CD4-positive, alpha-beta T cell treated with Interleukin-6 for 4 hours (primary cell): Measurements from ENCODE around the gene MS4A3.
"Not testable (repeated sequence)": the region's sequence is repeated elsewhere in the genome, so short reads cannot be mapped to it uniquely, and the experiment has no call there.

Experiments used
- DNase-seq: peaks from one replicate; pipeline ENCODE4 v3.0.0-alpha.2; 2020; ENCODE audit warnings: mixed read lengths

MS4A3 gene, protein sequence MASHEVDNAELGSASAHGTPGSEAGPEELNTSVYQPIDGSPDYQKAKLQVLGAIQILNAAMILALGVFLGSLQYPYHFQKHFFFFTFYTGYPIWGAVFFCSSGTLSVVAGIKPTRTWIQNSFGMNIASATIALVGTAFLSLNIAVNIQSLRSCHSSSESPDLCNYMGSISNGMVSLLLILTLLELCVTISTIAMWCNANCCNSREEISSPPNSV

DNA sequence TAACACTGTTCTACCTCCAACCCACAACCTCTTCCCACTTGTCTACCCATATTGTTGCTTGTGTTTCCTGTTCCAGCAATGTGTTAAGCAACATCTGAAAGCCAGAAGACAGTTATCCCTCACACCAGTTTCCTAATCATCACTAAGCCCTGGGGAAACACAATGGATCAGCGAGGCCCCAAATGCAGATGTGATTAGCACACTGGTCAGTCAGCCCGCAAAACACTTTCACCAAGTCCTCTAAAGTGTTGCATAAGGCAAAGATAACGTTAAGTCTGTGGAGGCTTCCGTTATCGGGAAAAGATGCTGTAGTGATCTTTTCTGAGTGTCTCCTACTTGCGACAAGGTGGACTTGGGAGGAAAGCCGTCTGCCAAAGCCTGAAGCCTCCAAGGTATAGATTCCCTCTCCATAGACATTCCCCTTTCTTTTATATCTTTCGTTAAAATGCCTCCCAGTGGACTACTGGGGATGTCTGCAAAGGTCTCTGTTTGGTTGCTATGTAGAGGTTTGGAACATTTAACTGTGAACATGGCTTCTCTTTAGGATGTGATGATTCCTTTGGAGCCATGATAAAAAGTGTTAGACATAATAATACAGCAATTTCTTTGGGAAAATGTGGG lies at the start of gene MS4A3:
Gene MS4A3, plus strand, starts transcription at position 317 of the 621 bp plus-strand sequence. CDS start 4,496 bp downstream, outside the sequence.
- DNase-seq: no peak

DNA sequence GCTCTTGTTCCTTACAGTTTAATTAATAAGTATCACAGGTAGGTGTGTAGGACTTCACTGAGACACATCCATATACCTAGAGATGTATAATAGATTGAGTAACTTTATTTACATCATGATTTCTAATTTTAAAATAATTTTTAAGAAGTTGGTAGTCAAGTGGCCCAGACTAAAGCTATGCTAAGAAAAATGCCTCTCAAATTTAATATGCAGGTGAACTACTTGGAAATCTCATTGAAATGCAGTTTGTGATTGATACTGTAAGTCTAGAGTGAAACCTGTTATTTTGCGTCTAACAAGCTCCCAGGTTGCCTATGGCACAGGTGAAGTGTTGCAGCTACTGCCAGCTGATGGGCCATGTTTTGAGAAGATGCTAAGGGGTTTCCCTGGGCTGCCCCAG lies 39.6 kb upstream of the MS4A3 start, which contains the start of gene OOSP4B:
Gene OOSP4B, plus strand, starts transcription at position 301 of the 400 bp plus-strand sequence.
- DNase-seq: no peak

DNA sequence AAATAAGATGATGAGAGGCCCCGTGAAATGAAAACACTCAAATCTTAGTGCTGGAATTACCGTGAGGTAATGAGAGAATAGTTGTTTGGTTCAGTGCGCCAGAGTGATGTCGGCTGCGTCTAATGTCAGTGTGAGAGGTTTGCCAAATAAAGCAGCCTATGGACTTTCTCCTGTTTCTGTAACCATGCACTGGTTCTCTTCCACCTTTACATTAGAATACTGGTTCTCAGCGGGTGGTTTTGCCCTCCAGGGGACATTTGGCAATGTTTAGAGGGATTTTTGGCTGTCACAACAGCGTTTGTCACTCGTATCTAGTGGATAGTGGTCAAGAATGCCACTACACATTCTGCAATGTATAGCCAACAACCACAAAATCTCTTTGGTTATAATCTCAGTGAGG lies 38.4 kb upstream of the MS4A3 start:
- DNase-seq: no peak

DNA sequence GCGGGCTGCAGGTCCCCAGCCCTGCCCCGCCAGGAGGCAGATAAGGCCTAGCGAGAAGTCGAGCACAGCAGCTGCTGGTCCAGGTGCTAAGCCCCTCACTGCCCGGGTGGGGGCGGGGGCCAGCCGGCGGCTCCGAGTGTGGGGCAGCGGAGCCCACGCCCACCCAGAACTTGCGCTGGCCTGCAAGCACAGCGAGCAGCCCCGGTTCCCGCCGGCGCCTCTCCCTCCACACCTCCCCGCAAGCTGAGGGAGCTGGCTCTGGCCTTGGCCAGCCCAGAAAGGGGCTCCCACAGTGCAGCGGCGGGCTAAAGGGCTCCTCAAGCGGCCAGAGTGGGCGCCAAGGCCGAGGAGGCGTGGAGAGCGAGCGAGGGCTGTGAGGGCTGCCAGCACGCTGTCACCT lies 36.1 kb upstream of the MS4A3 start:
- not testable (repeated sequence) for DNase-seq

DNA sequence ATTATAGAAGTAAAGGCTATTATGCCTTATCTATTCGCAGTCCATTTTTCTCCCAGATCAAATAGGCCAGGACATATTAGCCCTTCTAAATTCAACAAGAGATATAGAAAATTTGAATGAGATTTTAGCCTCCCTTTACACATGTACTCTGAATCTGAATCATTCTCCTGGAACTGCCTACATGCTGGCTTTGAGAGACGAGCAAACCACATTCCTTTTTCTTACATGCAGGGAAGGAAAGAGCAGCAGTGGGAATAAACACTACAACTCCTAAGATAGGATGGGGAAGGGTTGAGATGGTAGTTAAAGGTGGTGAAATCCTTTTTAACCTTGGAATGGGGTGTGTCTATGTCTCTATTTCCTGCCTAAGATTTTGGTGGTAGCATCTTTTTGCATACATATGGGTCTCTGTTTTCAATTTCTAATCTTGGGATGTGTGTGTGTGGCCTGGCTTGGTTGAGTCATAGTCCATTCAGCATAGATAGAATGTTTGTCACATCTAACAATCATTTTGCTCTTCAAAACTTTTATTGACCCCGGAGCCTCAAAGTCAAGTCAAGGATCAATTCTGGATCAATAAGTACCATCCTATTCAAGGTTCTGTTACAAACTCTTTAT lies 27.3 kb upstream of the MS4A3 start:
- no peak for DNase-seq

DNA sequence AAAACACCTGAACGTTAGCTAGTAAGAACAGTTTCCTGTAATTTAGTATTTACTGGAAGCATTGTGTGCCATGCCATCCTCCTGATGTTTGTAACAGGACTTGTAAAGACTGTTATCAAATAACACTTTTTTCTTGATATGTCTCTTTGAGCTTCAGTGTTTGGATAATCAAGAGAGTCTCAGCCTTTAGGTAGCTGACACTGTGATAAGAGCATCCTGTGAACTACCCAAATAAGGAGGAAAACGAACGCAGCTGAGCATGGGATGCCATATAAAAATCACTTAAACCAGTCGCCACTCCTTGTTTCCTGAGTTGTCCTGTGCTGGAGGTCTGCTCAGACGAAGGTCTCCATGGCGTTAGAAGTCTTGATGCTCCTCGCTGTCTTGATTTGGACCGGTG lies 16.4 kb upstream of the MS4A3 start, which contains the start of gene OOSP2:
Gene OOSP2, plus strand, starts transcription at position 301 of the 400 bp plus-strand sequence. Its CDS starts 51 bp downstream, at position 352.
- no peak for DNase-seq

DNA sequence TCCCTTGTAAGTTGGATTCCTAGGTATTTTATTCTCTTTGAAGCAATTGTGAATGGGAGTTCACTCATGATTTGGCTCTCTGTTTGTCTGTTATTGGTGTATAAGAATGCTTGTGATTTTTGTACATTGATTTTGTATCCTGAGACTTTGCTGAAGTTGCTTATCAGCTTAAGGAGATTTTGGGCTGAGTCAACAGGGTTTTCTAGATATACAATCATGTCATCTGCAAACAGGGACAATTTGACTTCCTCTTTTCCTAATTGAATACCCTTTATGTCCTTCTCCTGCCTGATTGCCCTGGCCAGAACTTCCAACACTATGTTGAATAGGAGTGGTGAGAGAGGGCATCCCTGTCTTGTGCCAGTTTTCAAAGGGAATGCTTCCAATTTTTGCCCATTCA lies 6.0 kb upstream of the MS4A3 start:
- not testable (repeated sequence) for DNase-seq

DNA sequence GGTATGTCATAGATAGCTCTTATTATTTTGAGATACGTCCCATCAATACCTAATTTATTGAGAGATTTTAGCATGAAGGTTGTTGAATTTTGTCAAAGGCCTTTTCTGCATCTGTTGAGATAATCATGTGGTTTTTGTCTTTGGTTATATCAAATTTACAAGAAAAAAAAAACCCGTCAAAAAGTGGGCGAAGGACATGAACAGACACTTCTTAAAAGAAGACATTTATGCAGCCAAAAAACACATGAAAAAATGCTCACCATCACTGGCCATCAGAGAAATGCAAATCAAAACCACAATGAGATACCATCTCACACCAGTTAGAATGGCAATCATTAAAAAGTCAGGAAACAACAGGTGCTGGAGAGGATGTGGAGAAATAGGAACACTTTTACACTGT lies 5.6 kb upstream of the MS4A3 start:
- not testable (repeated sequence) for DNase-seq

DNA sequence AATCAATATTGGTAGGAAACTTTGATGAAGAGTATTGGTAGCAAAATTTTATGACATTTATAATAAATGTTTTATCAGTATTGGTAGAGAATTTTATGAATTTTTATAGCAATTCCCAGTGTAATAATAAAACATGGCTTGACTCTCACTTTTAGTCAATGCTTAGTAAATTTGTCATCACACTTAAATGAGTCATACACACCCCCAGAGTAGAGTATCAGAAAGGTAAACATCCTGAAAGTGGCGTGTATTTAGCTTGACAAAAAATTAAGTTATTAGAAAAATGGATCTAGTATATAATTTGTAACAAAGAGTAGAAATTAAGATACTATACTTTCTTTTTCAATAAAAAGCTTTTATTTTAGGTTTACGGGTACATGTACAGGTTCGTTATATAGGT lies 2.6 kb downstream of the MS4A3 start:
- DNase-seq: no peak

DNA sequence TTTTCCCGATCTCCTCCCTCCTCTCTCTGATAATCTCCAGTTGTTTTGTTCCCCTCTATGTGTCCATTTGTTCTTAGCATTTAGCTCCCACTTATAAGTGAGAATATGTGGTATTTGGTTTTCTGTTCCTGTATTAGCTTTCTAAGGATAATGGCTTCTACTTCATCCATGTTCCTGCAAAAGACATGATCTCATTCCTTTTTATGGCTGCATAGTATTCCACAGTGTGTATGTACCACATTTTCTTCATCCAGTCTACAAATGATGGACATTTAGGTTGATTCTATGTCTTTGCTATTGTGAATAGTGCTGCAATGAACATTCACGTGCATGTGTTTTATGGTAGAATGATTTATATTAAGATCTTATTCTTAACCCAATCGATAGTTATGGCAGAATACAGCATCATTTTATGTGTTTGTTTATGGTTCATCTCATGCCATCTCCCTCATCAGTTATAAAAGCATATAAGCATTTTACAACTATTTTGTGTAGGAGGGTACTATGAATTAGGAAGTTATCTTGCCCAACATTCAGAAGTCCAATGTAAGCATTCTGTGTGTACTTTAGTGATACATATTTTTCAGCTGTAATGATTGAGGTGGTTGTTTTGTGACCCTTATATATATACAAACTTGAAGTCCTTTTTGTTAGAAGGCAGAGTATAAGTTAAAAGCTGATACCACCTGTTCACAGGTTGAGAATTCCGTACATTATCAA lies 3.2 kb downstream of the MS4A3 start:
- DNase-seq: no peak

DNA sequence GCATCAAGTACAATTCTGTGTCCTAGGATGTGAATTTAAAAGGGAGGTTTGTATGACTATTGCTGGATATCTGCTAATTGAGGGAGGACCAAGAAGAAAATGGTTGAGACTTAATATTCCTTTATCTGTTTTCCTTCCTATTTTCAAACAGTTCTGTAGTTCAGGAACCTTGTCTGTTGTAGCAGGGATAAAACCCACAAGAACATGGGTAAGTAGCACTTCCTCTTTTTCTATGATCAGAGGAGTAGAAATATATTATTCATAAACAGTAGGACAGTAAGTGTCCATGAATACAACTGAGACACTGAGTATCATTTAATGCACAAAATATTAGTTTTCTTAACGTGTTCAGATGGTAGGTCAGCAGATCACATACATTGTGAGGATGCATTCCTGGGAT lies 7.6 kb downstream of the MS4A3 start:
- no peak for DNase-seq

DNA sequence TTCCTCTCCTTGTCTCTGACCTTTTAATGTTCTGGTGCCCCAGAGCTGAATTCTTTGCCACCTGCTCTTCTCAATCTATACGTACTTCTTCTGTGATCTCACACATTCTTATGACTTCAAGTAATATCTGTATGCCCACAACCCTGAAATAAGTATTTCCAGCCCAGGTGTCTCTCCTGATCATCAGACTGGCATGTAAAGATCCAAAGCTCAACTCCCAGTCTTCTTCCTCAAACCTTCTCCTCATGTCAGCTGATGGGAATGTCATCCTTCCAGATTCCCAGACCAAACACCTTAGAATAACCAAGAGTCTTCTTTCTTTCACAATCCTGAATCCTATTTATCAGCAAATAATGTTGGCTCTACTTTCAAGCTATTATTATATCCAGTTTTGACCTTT lies 9.3 kb downstream of the MS4A3 start:
- no peak for DNase-seq

DNA sequence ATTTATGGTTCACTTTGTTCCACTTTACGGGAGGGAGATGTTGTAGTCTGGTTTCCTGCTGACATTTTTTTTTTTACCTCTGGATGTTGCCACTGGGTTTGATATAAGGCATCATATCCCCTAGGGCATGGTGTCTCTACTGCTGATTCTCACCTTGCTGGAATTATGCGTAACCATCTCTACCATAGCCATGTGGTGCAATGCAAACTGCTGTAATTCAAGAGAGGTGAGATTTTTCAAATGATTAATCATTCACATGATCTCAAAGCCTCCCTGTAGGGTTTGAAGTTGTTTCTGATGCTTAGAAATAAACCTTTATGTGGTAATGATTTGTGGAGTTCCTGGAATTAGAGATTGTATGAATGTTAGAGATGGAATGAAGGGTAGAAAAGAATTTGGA lies 13.0 kb downstream of the MS4A3 start:
- DNase-seq: no peak

DNA sequence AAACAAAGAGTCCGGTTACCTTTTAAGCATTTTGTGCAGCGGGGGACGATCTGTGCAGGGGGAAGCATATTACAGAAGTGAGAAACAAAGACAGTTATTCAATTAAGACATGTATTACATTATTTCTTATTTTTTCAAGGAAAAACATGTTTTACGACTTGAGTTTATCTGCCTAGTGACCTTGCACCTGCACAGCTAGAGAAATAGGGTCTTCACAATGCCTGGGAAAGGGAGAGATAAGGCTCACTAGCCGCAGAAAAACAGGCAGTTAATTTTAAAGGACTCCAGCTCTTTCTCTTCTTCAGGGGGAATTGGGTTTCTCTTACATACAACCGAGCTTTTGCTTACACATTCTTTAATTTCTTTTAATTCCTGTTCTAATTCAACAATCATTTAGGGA lies 15.2 kb downstream of the MS4A3 start:
- DNase-seq: not testable (repeated sequence)

DNA sequence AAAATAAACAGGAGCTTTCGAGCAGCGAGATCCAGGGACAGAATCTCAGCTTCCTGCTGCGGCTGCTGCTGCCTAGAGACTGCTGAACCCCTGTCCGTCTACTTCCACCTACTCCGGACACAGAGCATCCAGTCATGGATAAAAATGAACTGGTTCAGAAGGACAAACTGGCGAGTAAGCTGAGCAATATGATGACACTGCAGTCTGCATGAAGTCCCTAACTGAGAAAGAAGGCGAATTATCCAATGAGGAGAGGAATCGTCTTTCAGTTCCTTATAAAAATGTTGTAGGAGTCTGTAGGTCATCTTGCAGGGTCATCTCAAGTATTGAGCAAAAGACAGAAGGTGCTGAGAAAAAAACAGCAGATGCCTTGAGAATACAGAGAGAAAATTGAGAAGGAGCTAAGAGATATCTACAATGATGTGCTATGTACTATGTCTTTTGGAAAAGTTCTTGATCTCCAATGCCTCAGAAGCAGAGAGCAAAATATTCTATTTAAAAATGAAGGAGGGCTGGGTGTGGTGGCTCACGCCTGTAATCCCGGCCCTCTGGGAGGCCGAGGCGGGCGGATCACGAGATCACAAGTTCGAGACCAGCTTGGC lies 20.9 kb downstream of the MS4A3 start:
- no peak for DNase-seq

DNA sequence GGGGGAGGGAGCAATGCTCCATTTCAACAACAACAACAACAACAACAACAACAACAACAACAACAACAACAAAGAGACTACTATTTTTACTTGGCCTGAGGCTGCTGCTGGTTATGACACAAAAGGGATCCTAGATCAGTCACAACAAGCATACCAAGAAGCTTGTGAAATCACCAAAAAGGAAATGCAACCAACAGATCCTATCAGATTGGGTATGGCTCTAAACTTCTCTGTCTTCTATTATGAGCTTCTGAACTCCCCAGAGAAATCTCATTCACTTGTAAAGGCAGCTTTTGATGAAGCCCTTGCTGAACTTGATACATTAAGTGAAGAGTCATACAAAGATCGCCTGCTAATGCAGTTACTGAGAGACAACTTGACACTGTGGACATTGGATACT lies 21.5 kb downstream of the MS4A3 start:
- no peak for DNase-seq

DNA sequence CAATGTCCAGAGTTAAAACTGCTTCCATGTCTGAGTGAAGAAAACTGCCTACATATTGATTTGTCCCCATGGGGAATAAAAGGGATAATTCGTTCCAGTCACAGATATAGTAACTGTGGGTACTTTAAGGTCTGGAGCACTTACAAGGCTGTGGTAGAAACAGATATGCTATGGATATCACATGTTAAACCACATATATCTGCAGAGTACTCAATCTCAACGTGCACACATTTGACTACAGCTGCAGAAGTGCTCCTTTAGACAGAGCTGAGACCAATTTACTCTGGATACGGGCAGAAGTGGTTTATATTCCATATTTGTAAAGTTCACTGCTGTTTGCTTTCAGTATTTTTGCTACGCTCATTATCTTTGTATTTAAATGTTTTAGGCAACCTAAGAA lies 22.3 kb downstream of the MS4A3 start:
- DNase-seq: no peak

DNA sequence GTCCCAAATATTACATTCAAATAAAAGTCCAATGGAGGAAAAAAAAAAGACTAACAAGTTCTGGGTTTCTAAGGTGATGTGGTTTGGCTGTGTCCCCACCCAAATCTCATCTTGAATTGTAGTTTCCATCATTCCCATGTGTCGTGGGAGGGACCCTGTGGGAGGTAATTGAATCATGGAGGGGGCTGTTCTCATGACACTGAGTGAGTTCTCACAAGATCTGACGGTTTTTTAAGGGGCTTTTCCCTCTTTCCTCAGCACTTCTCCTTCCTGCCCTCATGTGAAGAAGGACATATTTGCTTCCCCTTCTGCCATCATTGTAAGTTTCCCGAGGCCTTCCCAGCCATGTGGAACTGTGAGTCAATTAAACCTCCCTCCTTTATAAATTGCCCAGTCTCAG lies 24.1 kb downstream of the MS4A3 start:
- no peak for DNase-seq

DNA sequence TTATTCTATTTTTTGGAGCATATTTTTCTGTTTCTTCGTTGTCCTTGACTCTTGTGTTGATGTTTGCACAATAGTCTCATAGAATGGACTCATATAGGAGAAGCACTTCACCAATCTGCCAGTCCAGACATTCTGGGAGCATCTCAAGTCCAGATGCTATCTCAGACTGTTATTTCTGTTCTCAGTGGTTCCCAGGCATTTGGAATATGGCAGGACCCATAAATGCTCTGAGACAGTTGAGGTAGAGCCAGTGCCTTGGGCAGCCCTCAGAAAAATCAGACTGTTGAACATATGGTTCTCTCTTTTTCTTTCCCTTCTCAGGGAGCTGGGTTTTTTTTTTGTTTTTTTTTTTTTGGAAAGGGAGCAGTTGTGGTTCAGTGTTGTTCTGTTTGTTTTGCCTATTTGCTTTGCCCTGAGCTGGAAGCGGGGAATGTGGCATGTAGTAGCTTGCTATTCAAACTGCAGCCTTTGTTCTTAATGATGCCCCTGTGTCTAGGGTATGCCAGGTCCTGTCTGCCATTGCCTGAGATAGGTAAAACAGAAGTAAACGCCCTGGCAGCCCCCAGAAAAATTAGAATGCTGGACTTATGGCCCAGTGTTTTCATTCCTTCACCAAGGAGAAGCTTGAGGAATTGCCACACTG lies 28.3 kb downstream of the MS4A3 start:
- no peak for DNase-seq

DNA sequence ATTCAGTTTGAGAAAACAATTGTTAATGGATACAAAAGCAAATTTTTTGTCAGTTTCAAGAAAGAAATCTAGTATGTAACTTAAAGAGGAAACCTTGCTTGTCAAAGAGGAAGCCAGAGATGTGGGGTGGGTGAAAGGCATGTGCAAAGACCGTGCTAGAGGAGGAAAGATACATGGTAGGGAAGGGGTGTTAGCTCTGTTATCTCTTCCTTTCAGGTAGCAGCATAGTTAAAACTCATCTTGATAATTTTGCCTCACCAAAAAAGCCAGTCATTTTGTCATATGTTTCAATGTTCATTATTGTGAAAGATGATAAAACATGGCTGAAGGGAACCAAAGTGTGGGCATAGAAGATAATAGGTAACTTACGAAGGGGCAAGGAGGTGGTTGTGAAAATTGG lies 29.4 kb downstream of the MS4A3 start:
- no peak for DNase-seq

DNA sequence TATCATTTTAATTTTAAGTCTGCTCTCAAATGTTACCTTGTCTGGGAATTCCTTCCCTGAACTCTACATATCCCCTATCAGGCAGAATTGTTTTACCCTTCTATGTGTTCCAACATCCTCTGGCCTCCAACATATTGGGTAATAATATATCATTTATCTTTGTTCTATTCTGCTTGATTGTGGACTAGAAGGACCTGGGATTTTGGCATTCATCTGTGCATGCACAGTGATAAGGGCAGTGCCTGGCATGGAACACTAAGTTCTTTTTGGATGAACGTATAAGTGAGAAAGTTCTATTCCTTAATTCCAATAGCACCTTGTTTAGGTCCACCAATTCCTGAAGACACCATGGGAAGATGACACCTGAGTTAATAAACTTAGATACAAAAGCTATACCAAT lies 30.8 kb downstream of the MS4A3 start:
- no peak for DNase-seq

DNA sequence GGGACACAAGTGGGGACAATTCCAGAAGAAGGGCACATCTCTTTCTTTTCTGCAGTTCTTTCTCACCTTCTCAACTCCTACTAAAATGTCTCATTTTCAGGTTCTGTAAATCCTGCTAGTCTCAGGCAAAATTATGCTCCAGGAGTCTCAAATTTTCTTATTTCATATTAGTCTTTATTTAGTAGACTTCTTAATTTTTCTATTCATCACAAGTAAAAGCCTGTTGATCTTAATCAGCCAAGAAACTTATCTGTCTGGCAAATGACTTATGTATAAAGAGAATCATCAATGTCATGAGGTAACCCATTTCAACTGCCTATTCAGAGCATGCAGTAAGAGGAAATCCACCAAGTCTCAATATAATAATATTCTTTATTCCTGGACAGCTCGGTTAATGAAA lies 31.9 kb downstream of the MS4A3 start, which contains the start of gene MS4A2:
Gene MS4A2, plus strand, starts transcription at position 301 of the 400 bp plus-strand sequence. CDS start 102 bp downstream, outside the sequence.
- DNase-seq: no peak
